Measurements from ENCODE around the gene KIAA0513.
A peak's percentile ranks its signal among the peaks of the same experiment; 100 is the strongest.

KIAA0513 gene

DNA sequence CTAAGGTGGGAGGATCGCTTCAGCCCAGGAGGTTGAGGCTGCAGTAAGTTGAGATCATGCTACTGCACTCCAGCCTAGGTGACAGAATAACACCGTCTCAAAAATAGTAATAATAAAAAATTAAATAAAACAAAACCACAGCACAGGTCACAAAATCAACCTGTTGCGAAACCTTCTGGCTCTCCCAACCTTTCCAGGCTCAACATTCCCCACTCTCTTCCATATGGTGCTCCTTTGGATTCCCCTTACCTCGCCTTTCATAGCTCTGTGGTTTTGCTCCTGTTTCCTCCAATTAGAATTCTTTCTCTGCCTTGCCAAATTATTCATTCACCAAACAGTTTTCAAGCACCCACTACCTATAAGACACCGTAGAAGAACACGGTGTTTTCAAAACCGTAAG lies 21.0 kb upstream of the KIAA0513 start:
- DNase-seq = no peak

DNA sequence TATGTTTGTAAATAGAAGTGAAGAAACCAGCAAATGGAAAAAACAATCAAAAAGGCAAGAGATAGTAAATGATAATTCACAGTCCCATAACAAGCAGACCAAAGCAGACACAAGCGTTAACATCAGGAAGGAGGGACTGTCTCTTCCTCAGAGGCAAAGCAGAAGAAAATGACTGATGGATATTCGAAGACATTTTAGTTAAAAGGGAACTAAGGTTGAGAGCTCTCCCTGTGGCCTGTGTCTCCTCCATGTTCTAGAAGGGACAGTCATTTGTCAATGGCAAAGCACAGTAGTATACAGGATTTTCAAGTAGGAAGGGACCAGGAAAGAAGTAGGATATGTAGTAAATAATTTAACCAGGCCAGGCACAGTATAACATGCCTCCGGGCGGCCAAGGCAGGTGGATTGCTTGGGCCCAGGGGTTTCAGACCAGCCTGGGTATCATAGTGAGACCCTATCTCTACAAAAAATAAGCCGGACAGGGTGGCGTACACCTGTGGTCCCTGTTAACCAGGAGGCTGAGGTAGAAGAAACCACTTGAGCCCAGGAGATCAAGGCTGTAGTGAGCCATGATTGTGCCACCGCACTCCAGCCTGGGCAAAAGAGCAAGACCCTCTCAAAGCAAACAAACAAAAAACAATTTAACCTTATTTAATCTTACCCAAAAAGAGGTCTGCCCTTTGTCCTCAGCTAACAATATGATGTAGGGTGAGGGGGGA lies 19.9 kb upstream of the KIAA0513 start:
- Histone ChIP-seq H3K4me3 (ENCODE audit: low read depth, low read length) (no peak overlapping the region), H3K36me3 (replicated peaks) (peaks cover 3% of the 10 kb centered on the region), H3K27me3 (replicated peaks) (no peaks in the 10 kb centered on the region), H3K27ac (no peak overlapping the region)
- no peak for DNase-seq
- TF ChIP-seq, protein P1, sequence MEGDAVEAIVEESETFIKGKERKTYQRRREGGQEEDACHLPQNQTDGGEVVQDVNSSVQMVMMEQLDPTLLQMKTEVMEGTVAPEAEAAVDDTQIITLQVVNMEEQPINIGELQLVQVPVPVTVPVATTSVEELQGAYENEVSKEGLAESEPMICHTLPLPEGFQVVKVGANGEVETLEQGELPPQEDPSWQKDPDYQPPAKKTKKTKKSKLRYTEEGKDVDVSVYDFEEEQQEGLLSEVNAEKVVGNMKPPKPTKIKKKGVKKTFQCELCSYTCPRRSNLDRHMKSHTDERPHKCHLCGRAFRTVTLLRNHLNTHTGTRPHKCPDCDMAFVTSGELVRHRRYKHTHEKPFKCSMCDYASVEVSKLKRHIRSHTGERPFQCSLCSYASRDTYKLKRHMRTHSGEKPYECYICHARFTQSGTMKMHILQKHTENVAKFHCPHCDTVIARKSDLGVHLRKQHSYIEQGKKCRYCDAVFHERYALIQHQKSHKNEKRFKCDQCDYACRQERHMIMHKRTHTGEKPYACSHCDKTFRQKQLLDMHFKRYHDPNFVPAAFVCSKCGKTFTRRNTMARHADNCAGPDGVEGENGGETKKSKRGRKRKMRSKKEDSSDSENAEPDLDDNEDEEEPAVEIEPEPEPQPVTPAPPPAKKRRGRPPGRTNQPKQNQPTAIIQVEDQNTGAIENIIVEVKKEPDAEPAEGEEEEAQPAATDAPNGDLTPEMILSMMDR (IDR thresholded peaks at IDR 0.05; ENCODE audit: low read depth, low read length, missing control alignments) = no peak
- in situ Hi-C loops (cut with HindIII; ENCODE audit: low pct_ligation_motif_present, low sequenced_read_pairs) = no loop called here

More for the DNA sequence above, 21.0 kb upstream of the KIAA0513 start:
- Histone ChIP-seq H3K4me3 (ENCODE audit: low read depth, low read length) (no peak overlapping the region), H3K27ac (no peak overlapping the region), H3K27me3 (replicated peaks) (no peaks in the 10 kb centered on the region), H3K36me3 (replicated peaks) (peaks cover 3% of the 10 kb centered on the region)
- in situ Hi-C loops (cut with HindIII; ENCODE audit: low pct_ligation_motif_present, low sequenced_read_pairs) = no loop called here
- TF ChIP-seq, protein P1 (IDR thresholded peaks at IDR 0.05; ENCODE audit: low read depth, low read length, missing control alignments) = no peak

DNA sequence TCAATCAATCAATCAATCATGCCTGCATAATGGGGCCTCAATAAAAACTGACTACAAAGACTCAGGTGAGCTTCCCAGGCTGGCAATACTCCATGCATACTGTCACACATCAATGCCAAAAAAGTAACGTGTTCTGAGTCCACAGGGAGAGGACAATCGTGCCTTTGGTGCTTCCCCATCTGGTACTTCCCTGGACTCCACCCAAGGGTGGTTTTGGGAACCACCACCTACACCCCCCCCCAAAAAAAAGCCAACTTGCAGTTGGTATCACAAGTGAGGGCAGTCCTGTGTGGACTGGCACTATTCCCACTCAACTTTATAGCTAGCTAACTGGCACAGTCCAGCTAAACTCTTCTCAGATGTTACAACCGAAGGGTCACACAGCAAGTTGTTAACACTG lies 19.3 kb upstream of the KIAA0513 start:
- Histone ChIP-seq H3K4me3 (ENCODE audit: low read depth, low read length) (no peak overlapping the region), H3K27ac (no peak overlapping the region), H3K27me3 (replicated peaks) (no peaks in the 10 kb centered on the region), H3K36me3 (replicated peaks) (peaks cover 3% of the 10 kb centered on the region)
- in situ Hi-C loops (cut with HindIII; ENCODE audit: low pct_ligation_motif_present, low sequenced_read_pairs) = no loop called here
- TF ChIP-seq, protein P1 (IDR thresholded peaks at IDR 0.05; ENCODE audit: low read depth, low read length, missing control alignments) = no peak
- no peak for DNase-seq

DNA sequence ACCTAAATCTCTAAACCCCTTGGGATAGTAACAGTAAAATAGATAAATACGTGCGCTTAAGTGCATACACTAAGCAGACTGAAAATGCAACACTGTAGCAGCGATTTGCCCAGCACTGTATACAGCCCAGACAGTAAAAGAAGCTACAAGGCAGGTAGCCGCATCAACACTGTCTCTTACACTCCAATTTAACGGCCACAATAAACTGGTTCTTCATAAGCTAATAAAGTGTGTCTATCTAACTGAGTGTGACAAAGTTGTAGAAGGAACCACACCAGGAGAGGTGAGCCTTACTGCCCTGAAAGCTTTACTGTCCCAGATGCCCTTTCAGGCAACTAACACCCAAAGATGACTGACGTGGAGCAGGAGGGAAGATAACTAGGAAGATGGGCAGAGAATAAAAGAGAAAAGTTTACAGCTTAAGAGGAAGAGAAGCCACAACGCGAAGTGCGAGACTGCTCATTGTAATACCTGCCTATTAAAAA lies 17.1 kb upstream of the KIAA0513 start:
- no peak for DNase-seq
- H3K4me3 ChIP-seq (ENCODE audit: low read depth, low read length) = peak overlapping the region; percentile 93
- no peaks in the 10 kb centered on the region for H3K27me3 ChIP-seq (replicated peaks)
- H3K36me3 ChIP-seq (replicated peaks) = peaks cover 3% of the 10 kb centered on the region
- peak overlapping the region; percentile 94 for H3K27ac ChIP-seq
- in situ Hi-C loops (cut with HindIII; ENCODE audit: low pct_ligation_motif_present, low sequenced_read_pairs) = no loop called here
- TF ChIP-seq, protein P1 (IDR thresholded peaks at IDR 0.05; ENCODE audit: low read depth, low read length, missing control alignments) = no peak

DNA sequence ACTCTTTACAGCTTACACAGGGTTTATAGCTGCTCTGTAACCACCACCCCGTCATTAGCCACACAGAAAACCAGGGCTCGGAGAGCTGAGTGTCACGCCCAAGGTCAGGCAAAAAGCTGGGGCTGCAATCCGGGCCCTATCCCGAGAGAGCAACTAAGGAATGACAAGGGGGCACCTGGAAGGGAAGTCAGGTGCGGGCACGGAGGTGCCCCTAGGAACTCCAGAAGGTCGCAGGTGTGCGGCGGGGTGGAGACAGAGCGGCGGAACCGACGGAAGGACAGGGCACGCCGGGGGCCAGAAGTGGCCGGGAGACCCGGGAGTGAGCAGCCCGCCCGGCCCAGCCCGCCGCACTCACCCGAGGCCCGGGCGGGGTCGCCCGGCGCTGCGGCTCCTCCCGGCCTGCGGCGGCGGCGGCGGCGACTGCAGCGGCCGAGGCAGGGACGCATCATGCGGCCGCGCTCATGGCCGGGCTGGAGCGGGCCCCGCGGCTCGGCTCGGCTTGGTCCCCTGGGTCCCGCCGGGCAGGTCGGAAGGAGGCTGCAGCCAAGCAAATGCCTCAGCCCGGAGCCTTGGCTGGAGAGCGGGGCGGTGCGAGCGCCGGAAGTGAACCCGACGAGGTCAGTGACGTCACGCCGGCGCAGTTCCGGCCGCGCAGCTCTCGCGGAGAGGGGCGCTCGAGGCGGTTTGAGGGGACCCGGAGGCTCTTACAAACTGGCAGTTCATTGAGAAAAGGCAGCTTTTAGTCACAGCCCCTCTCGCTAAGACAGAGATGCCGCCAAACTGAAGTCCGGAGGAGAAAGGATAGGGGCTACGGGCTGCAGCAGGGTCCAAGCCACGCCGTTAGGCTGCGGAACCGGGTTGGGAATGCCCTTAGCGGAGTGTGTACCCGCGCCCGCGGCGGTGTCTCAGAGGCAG lies 16.4 kb upstream of the KIAA0513 start, which contains the start of gene ZDHHC7:
ZDHHC7 (minus strand) TSS at position 605 of the 915 bp plus-strand sequence. CDS start 20,917 bp downstream, outside the sequence.
- Histone ChIP-seq H3K36me3 (replicated peaks) (peaks cover 3% of the 10 kb centered on the region), H3K27ac (peak within 1 kb of the TSS; percentile 94), H3K27me3 (replicated peaks) (no peaks in the 10 kb centered on the region), H3K4me3 (ENCODE audit: low read depth, low read length) (peak within 1 kb of the TSS; percentile 93)
- TF ChIP-seq, protein P1 (IDR thresholded peaks at IDR 0.05; ENCODE audit: low read depth, low read length, missing control alignments) = no peak
- in situ Hi-C loops (cut with HindIII; ENCODE audit: low pct_ligation_motif_present, low sequenced_read_pairs) = no loop called here
- peak; percentile 73 for DNase-seq
